HK-2 (cell line): ENCODE results near the gene AVEN.

Experiments used
- DNase-seq: peaks from one replicate; pipeline ENCODE4 v3.0.0-alpha.2; 2018; ENCODE audit not compliant: unreplicated experiment

The AVEN gene

GRCh38 chr15:33915571-33916407 is 123.2 kb downstream of the AVEN start:
- DNase-seq = no peak

GRCh38 chr15:33913459-33913858 is 125.5 kb downstream of the AVEN start:
- no peak for DNase-seq

- DNase-seq = no peak
Observed at GRCh38 chr15:33912326-33912725, 126.7 kb downstream of the AVEN start.

GRCh38 chr15:33910741-33911140 is 128.3 kb downstream of the AVEN start:
- DNase-seq = no peak

GRCh38 chr15:33908406-33908805 is 130.6 kb downstream of the AVEN start:
- no peak for DNase-seq

- DNase-seq = no peak
Observed at GRCh38 chr15:33907326-33907725, 131.7 kb downstream of the AVEN start.

- DNase-seq = no peak
Observed at GRCh38 chr15:33903661-33904060, 135.3 kb downstream of the AVEN start.

GRCh38 chr15:33902043-33902442 is 137.0 kb downstream of the AVEN start:
- no peak for DNase-seq

GRCh38 chr15:33894193-33894592 is 144.8 kb downstream of the AVEN start:
- no peak for DNase-seq

- DNase-seq = no peak
Observed at GRCh38 chr15:33888176-33888575, 150.8 kb downstream of the AVEN start.

- DNase-seq = no peak
Observed at GRCh38 chr15:33882921-33883320, 156.1 kb downstream of the AVEN start.

GRCh38 chr15:33874156-33874555 is 164.8 kb downstream of the AVEN start:
- no peak for DNase-seq

- no peak for DNase-seq
Observed at GRCh38 chr15:33872416-33873106, 166.4 kb downstream of the AVEN start.

GRCh38 chr15:33871980-33872379 is 167.0 kb downstream of the AVEN start:
- no peak for DNase-seq

- DNase-seq = no peak
Observed at GRCh38 chr15:33866101-33866737, 172.8 kb downstream of the AVEN start.

GRCh38 chr15:33865416-33865815 is 173.6 kb downstream of the AVEN start:
- DNase-seq = no peak

GRCh38 chr15:33864360-33865075 is 174.5 kb downstream of the AVEN start:
- no peak for DNase-seq

- no peak for DNase-seq
Observed at GRCh38 chr15:33860754-33861153, 178.2 kb downstream of the AVEN start.

- no peak for DNase-seq
Observed at GRCh38 chr15:33859992-33860545, 178.9 kb downstream of the AVEN start.

GRCh38 chr15:33858836-33859235 is 180.2 kb downstream of the AVEN start:
- no peak for DNase-seq

- no peak for DNase-seq
Observed at GRCh38 chr15:33857726-33858125, 181.3 kb downstream of the AVEN start.

- no peak for DNase-seq
Observed at GRCh38 chr15:33852570-33852969, 186.4 kb downstream of the AVEN start.
